ENCODE data around the gene ABHD11. TPM values are rescaled to one million over a fixed set of nuclear protein-coding genes. Genes with fewer than 3 reads are reported as not detected.
"Not testable (repeated sequence)": the region's sequence is repeated elsewhere in the genome, so short reads cannot be mapped to it uniquely, and the experiment has no call there.

Gene ABHD11
- total RNA-seq, 1 donor: 14.8 TPM

- DNase-seq (ENCODE audit: low read depth): no peak
- no peak for TF ChIP-seq CTCF (IDR thresholded peaks at IDR 0.05; ENCODE audit: insufficient read depth, low read length)
- no peak overlapping the region for H3K4me3 ChIP-seq (ENCODE audit: low read depth, low read length)
Observed at GRCh38 chr7:73727952-73728351, 10.7 kb downstream of the ABHD11 start.

- no peak for DNase-seq (ENCODE audit: low read depth)
- TF ChIP-seq CTCF (IDR thresholded peaks at IDR 0.05; ENCODE audit: insufficient read depth, low read length): no peak
- H3K4me3 ChIP-seq (ENCODE audit: low read depth, low read length): no peak overlapping the region
Observed at GRCh38 chr7:73726083-73726466, 12.5 kb downstream of the ABHD11 start.

- TF ChIP-seq CTCF (IDR thresholded peaks at IDR 0.05; ENCODE audit: insufficient read depth, low read length): no peak
- H3K4me3 ChIP-seq (ENCODE audit: low read depth, low read length): no peak overlapping the region
- no peak for DNase-seq (ENCODE audit: low read depth)
Observed at GRCh38 chr7:73723813-73724212, 14.8 kb downstream of the ABHD11 start.

GRCh38 chr7:73722785-73723184, 15.8 kb downstream of the ABHD11 start:
- DNase-seq (ENCODE audit: low read depth): no peak
- no peak overlapping the region for H3K4me3 ChIP-seq (ENCODE audit: low read depth, low read length)
- no peak for TF ChIP-seq CTCF (IDR thresholded peaks at IDR 0.05; ENCODE audit: insufficient read depth, low read length)

- DNase-seq (ENCODE audit: low read depth); H3K4me3 ChIP-seq (ENCODE audit: low read depth, low read length): not testable (repeated sequence)
Observed at GRCh38 chr7:73722182-73722581, 16.4 kb downstream of the ABHD11 start.

GRCh38 chr7:73721377-73721817, 17.2 kb downstream of the ABHD11 start:
- no peak for TF ChIP-seq CTCF (IDR thresholded peaks at IDR 0.05; ENCODE audit: insufficient read depth, low read length)
- DNase-seq (ENCODE audit: low read depth): no peak
- H3K4me3 ChIP-seq (ENCODE audit: low read depth, low read length): no peak overlapping the region

- not testable (repeated sequence) for DNase-seq (ENCODE audit: low read depth); H3K4me3 ChIP-seq (ENCODE audit: low read depth, low read length)
Observed at GRCh38 chr7:73720443-73720842, 18.2 kb downstream of the ABHD11 start.

- no peak for TF ChIP-seq CTCF (IDR thresholded peaks at IDR 0.05; ENCODE audit: insufficient read depth, low read length)
- H3K4me3 ChIP-seq (ENCODE audit: low read depth, low read length): peak overlapping the region; percentile 64
- DNase-seq (ENCODE audit: low read depth): no peak
Observed at GRCh38 chr7:73719806-73720169, 18.8 kb downstream of the ABHD11 start.
